HAP-1 (cell line): Measurements from ENCODE around the gene AKAP7.
"Not testable (repeated sequence)": the region's sequence is repeated elsewhere in the genome, so short reads cannot be mapped to it uniquely, and the experiment has no call there.

Experiments
- DNase-seq, 2 experiments: peaks; one replicate each; pipeline ENCODE4 v3.0.0-alpha.2; 2016 to 2020; ENCODE audit warnings: low spot score in 2 of 2
- H3K27me3 ChIP-seq: fragments of 250-450 bp; sonication (Bioruptor Pico); 2 replicates; pipeline ENCODE4 v1.5.1; 2020; ENCODE audit warnings: low read depth, mild to moderate bottlenecking, moderate library complexity
- H3K36me3 ChIP-seq: fragments of 250-450 bp; sonication (Bioruptor Pico); replicated peaks from 2 replicates; pipeline ENCODE4 v1.5.1; 2020; ENCODE audit warnings: mild to moderate bottlenecking
- H3K4me1 ChIP-seq: fragments of 250-450 bp; sonication (Bioruptor Pico); 2 replicates; pipeline ENCODE4 v1.5.1; 2020; ENCODE audit warnings: mild to moderate bottlenecking
- H3K4me3 ChIP-seq: fragments of 250-450 bp; sonication (Bioruptor Pico); 2 replicates; pipeline ENCODE4 v1.5.1; 2020; ENCODE audit warnings: mild to moderate bottlenecking, moderate library complexity
- H3K9me3 ChIP-seq: fragments of 250-450 bp; sonication (Bioruptor Pico); 2 replicates; pipeline ENCODE4 v1.5.1; 2020; ENCODE audit warnings: mild to moderate bottlenecking, moderate library complexity
- in situ Hi-C: fragments of 300-500 bp; cut with MboI; formaldehyde crosslinking; loops from 3 replicates; pipeline ENCODE4 v1.14.3; 2020; ENCODE audit warnings: low sequenced_read_pairs, inconsistent platforms, mixed read lengths

Gene AKAP7

DNA sequence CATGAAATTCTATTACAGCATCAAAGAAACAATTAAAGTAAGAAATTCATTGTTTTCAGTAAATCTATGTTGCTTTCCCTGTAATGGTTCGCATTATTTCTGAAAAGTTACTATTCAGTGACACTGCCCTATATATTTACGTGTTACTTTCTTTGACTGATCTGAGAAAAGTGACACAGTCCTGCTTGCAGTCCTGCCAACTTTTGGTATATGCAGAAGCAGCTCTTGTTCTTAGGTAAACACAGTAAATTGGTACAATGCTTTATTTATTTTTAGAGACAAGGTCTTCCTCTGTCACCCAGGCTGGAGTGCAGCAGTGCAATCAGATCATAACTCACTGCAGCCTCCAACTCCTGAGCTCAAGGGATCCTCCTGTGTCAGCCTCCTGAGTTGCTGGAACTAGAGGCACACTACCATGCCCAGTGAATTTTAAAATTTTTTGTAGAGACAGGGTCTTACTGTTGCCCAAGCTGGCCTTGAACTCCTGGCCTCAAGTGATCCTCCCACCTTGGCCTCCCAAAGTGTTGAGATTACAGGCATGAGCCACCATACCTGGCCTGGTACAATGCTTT is 151.3 kb downstream of the AKAP7 start:
- DNase-seq: no peak
- H3K27me3 ChIP-seq: no peaks in the 10 kb centered on the region
- H3K9me3 ChIP-seq: no peaks in the 10 kb centered on the region
- no peak overlapping the region for H3K4me3 ChIP-seq
- no peaks in the 10 kb centered on the region for H3K4me1 ChIP-seq
- in situ Hi-C loops: no loop called here
- H3K36me3 ChIP-seq: no peaks in the 10 kb centered on the region

DNA sequence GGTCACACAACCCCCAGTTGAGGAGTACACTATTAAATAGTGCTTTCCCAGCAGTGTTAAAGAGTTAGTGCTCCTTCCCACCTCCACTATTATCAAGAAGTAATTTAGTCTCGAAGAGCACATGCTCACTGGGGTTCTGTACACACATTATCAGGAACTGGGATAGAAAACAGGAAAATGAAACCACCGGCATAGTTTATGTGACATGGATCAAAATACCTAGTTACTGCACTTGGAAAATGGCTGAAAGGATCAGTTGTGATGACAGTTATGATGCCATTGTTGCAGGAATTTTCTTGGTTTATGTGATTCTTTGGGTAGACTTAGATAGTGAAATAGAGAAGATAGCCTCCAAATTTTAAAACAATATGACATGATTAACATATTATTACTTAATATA is 152.9 kb downstream of the AKAP7 start:
- Histone ChIP-seq H3K27me3 (no peaks in the 10 kb centered on the region), H3K4me3 (no peak overlapping the region), H3K36me3 (no peaks in the 10 kb centered on the region), H3K4me1 (no peaks in the 10 kb centered on the region), H3K9me3 (no peaks in the 10 kb centered on the region)
- DNase-seq: no peak
- in situ Hi-C loops: no loop called here

DNA sequence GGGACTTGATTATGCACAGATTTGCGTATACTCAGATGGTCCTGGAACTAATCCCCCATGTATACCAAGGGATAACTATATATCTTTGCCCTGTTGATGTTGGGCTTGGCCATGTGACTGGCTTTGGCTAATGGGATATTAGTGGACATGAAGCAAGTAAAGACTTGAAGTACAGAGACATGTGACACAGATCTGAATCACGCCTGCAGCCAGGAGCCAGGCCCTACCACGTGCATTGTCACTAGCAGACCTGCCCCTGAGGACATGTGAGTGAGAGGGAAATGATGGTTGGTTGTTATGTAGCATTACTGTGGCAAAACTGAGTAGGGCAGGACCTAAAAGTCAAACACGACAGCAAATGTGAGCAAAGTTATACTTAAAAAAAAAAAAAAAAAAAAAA is 155.7 kb downstream of the AKAP7 start:
- in situ Hi-C loops: no loop called here
- Histone ChIP-seq H3K27me3 (no peaks in the 10 kb centered on the region), H3K9me3 (no peaks in the 10 kb centered on the region), H3K4me3 (no peak overlapping the region), H3K36me3 (no peaks in the 10 kb centered on the region), H3K4me1 (no peaks in the 10 kb centered on the region)
- no peak for DNase-seq

DNA sequence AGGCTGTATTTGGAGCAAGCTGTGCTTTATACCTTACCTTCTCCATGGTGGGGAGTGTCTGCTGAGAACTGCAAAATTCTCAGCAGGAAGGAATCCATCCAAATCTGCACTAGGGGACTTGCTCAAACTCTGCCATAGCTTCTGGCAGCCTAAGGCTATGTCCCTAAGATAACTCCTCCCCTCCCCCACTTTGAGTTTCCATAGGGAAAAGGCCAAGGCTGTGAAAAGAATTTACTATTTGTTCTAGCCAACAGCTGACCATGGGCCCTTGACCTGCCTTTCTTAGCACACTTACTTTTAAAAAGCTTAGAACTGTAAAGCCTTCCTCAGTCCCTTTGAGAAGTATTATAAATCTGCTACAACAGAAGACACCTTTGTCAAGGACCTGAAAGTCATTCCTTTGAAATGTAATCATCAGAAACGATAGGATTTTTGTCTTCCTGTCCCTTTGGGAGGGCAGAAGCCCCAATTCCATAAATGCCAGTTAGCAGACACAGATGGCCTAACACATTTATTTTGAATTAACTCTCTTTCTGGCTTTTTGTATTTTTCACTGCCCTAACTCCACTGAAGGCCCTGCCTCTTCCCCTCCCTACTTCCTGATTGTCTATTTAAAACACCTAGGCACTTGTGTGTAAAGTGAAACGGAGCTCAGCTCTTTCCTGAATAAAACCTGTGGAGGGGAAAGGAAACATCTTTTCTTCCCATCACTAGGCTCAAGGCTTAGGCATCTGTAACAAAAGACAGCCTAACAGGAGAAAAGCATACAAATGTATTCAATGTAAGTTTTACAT is 157.1 kb downstream of the AKAP7 start:
- no peak overlapping the region for H3K4me3 ChIP-seq
- H3K9me3 ChIP-seq: no peaks in the 10 kb centered on the region
- H3K36me3 ChIP-seq: no peaks in the 10 kb centered on the region
- H3K4me1 ChIP-seq: no peaks in the 10 kb centered on the region
- DNase-seq: no peak
- in situ Hi-C loops: no loop called here
- no peaks in the 10 kb centered on the region for H3K27me3 ChIP-seq

DNA sequence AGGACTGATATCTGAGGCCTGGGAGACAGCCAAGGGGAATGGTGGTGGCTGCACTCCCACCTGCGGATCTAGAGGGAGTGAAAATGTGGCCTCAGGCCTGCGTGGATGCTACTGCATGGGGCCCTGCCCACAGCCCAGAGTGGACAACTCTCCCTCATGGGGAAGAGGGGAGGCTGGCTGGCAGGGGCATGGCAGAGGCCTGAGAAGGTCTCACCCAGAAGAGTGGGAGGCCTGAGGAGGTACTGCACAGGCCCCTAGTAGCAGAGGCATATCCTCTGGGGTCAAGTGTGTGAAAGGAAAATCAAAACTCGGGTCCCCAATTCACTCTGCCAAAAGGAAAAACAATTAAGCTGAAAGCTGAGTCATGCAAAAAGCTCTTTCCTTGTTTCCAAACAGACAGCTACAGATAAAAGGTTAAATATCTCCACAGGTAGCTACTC is 158.2 kb downstream of the AKAP7 start:
- Histone ChIP-seq H3K4me1 (no peaks in the 10 kb centered on the region), H3K9me3 (no peaks in the 10 kb centered on the region), H3K27me3 (no peaks in the 10 kb centered on the region), H3K4me3 (no peak overlapping the region), H3K36me3 (no peaks in the 10 kb centered on the region)
- no peak for DNase-seq
- in situ Hi-C loops: no loop called here

GRCh38 chr6:131295081-131295480 is 159.8 kb downstream of the AKAP7 start:
- H3K4me3 ChIP-seq: no peak overlapping the region
- in situ Hi-C loops: no loop called here
- no peaks in the 10 kb centered on the region for H3K27me3 ChIP-seq
- no peaks in the 10 kb centered on the region for H3K9me3 ChIP-seq
- no peaks in the 10 kb centered on the region for H3K36me3 ChIP-seq
- DNase-seq: no peak
- no peaks in the 10 kb centered on the region for H3K4me1 ChIP-seq

DNA sequence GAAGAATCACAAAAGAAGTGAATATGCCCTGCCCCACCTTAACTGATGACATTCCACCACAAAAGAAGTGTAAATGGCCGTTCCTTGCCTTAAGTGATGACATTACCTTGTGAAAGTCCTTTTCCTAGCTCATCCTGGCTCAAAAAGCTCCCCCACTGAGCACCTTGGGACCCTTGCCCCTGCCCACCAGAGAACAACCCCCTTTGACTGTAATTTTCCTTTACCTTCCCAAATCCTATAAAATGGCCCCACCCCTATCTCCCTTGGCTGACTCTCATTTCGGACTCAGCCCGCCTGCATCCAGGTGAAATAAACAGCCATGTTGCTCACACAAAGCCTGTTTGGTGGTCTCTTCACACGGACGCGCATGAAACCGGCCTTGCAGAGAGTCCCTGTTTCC is 165.6 kb downstream of the AKAP7 start:
- H3K9me3 ChIP-seq, H3K36me3 ChIP-seq, H3K4me3 ChIP-seq, H3K27me3 ChIP-seq, H3K4me1 ChIP-seq, DNase-seq, in situ Hi-C loops: not testable (repeated sequence)

GRCh38 chr6:131303338-131303930 is 168.2 kb downstream of the AKAP7 start:
- Histone ChIP-seq H3K9me3 (no peaks in the 10 kb centered on the region), H3K36me3 (no peaks in the 10 kb centered on the region), H3K4me3 (no peak overlapping the region), H3K4me1 (no peaks in the 10 kb centered on the region), H3K27me3 (no peaks in the 10 kb centered on the region)
- in situ Hi-C loops: no loop called here
- DNase-seq: no peak

DNA sequence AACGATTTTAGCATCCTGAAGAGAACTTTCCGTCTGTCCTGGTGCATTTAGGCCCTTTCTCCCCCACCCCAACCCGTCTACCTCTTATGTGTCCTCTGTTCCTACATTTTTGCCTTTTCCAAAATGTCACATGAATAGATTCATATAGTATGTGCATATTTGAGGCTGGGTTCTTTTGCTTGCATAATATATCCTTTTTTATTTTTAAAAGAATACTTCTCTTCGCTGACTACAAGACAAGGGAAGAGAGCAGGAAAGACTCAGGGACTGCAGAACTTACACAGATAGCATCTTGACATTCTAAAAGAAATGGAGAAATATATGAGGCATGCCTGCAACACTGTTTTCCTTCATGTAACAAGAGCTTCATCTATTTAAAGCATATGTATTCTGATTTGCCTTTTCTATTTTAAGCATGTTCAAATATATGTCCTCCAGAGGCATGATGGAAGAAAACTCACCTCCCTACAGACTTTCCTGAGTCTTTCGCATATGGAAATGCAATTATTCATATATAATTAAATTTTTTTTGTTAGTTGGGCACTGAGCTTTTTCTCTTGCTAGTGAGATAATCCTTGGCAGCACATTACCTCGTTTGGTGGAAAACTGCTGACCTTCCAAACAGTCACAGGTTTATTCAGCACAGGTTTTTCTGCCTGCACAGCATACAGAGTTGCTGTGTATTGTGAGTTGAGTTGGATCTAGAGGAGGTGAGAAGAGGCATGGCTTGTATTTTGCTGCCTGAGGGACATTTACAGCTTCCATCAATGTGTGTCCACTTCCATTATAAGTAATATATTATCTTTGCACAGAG is 170.0 kb downstream of the AKAP7 start:
- H3K4me3 ChIP-seq: no peak overlapping the region

GRCh38 chr6:131309437-131309836 is 174.2 kb downstream of the AKAP7 start:
- Histone ChIP-seq H3K27me3 (no peaks in the 10 kb centered on the region), H3K36me3 (no peaks in the 10 kb centered on the region), H3K4me1 (no peaks in the 10 kb centered on the region), H3K4me3 (no peak overlapping the region), H3K9me3 (no peaks in the 10 kb centered on the region; the same call in 1 of the 2 replicates)
- no peak for DNase-seq
- in situ Hi-C loops: no loop called here

More for the DNA sequence above, 170.0 kb downstream of the AKAP7 start:
- in situ Hi-C loops: no loop called here
- DNase-seq: no peak
- Histone ChIP-seq H3K27me3 (no peaks in the 10 kb centered on the region), H3K9me3 (no peaks in the 10 kb centered on the region; the same call in 1 of the 2 replicates), H3K36me3 (no peaks in the 10 kb centered on the region), H3K4me1 (no peaks in the 10 kb centered on the region)

- no peaks in the 10 kb centered on the region; the same call in 1 of the 2 replicates for H3K9me3 ChIP-seq
- no peak for DNase-seq
- H3K4me1 ChIP-seq: no peaks in the 10 kb centered on the region
- in situ Hi-C loops: no loop called here
- no peak overlapping the region for H3K4me3 ChIP-seq
- no peaks in the 10 kb centered on the region for H3K36me3 ChIP-seq
- H3K27me3 ChIP-seq: no peaks in the 10 kb centered on the region
Measured at GRCh38 chr6:131314838-131315237, 179.6 kb downstream of the AKAP7 start.

DNA sequence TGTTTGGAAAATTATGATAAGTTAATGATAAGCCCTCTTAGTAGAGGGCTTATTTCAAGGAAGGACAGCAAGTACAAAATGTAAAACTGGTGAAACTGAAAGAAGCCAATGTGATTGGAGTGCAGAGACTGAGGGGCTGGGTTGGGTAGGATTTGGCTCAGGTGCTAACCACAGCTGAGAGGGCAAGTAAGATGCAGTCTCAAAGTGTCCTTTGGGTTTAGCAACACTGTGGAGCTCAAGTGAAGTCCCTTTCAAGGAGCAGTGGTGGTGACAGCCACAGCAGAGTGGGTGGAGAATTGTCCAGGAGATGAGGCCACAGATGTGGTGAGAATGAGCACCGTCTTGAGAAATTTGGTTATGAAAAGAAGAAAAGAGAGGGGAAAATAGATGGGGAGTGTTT is 181.4 kb downstream of the AKAP7 start:
- H3K27me3 ChIP-seq: no peaks in the 10 kb centered on the region
- no peaks in the 10 kb centered on the region for H3K9me3 ChIP-seq
- no peak for DNase-seq
- no peak overlapping the region for H3K4me3 ChIP-seq
- H3K4me1 ChIP-seq: no peaks in the 10 kb centered on the region
- in situ Hi-C loops: no loop called here
- no peaks in the 10 kb centered on the region for H3K36me3 ChIP-seq

DNA sequence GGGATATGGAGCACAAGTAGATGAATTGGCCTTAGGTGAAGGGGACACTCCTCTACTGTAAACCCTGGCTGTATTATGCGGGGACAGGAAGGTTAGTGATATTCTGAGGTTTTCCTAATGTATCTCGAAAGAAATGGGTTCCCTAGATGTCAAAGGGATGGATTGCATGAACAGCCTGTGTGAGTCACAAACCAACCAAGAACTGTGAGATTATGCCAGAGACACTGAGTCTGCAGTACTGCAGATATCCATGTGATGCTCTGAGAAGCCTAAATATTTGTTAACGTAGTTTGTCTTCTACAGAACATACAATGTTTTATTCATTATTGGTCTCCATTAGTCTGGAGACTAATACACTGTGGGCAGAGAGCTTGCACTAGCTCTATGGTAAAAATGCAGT is 182.2 kb downstream of the AKAP7 start:
- Histone ChIP-seq H3K36me3 (no peaks in the 10 kb centered on the region), H3K9me3 (no peaks in the 10 kb centered on the region), H3K4me1 (no peaks in the 10 kb centered on the region), H3K4me3 (no peak overlapping the region), H3K27me3 (no peaks in the 10 kb centered on the region)
- in situ Hi-C loops: no loop called here
- DNase-seq: no peak

GRCh38 chr6:131321589-131321988 is 186.3 kb downstream of the AKAP7 start:
- in situ Hi-C loops: no loop called here

More at GRCh38 chr6:131321589-131321988, 186.3 kb downstream of the AKAP7 start:
- Histone ChIP-seq H3K4me3 (no peak overlapping the region), H3K4me1 (no peaks in the 10 kb centered on the region), H3K27me3 (no peaks in the 10 kb centered on the region), H3K9me3 (no peaks in the 10 kb centered on the region), H3K36me3 (no peaks in the 10 kb centered on the region)
- no peak for DNase-seq
